GM19099 (cell line): Measurements from ENCODE around the gene VSIR.

Source experiments
- POLR2A ChIP-seq: IDR thresholded peaks from 3 replicates; pipeline ENCODE4 v1.6.1; 2011; ENCODE audit warnings: low read depth; ENCODE audit not compliant: insufficient read length; ENCODE audit errors: extremely low read depth

VSIR gene

GRCh38 chr10:71715026-71715425 lies 58.3 kb downstream of the VSIR start:
- TF ChIP-seq POLR2A = no peak

GRCh38 chr10:71714592-71714991 lies 58.7 kb downstream of the VSIR start:
- no peak for TF ChIP-seq POLR2A

DNA sequence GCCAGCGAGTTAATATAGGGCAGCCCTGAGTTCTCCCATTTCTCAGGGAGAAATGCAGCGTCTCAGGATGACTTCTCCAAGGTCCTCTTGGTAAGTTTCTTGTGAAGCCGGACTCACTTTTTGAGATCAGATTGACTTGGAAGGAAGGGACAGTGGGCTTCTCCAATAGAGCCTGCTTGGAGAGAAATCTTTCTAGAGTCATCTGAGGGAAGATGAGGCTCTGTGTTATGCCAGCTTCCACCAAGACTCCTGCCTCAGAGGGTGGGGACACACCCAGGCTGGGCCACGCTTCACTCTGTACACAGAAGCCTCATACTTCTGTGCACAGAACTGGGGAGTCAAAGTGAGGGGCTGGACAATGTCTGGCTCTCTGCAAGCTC lies 59.3 kb downstream of the VSIR start:
- no peak for TF ChIP-seq POLR2A

- no peak for TF ChIP-seq POLR2A
Observed at GRCh38 chr10:71713135-71714030, 59.9 kb downstream of the VSIR start.

DNA sequence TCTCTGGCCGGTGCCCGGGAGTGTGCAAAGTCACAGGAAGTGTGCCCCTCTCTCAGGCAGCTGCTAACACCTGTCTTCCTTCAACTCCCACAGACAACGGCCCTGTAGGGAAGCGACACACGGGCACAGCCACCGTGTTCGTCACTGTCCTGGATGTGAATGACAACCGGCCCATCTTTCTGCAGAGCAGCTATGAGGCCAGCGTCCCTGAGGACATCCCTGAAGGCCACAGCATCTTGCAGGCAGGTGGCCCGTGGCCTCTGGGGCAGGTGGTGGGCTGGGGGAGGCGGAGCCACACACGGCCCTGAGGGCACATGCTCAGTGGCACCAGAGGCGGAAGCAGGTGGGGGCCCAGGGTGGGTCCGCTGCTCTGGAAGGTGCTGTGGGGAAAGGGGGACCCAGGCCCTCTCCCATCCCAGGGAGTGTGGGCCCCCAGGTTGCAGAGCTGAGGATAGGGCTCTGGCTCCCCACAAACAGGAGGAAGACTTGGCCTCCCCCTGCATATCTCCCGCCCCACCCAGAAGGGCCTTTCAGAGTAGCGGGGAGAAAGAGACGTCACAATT lies 60.7 kb downstream of the VSIR start:
- TF ChIP-seq POLR2A = no peak

DNA sequence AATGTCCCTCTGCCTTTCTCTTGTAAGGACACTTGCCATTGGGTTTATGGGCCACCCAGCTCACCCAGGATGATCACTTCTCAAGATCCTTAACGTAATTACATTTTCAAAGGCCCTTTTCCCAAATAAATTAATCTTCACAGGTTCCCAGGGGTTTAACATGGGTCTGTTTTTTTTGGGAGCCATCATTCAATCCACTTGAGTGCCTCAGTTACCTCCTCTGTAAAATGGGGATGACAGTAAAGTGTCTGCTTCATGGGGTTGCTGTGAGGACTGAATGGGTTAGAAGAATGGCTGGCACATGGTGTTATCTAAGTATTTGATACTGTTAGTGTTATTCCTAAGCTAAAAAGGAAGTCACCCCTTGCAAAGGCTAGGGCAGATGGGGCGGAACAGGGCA lies 61.1 kb downstream of the VSIR start:
- TF ChIP-seq POLR2A = no peak

DNA sequence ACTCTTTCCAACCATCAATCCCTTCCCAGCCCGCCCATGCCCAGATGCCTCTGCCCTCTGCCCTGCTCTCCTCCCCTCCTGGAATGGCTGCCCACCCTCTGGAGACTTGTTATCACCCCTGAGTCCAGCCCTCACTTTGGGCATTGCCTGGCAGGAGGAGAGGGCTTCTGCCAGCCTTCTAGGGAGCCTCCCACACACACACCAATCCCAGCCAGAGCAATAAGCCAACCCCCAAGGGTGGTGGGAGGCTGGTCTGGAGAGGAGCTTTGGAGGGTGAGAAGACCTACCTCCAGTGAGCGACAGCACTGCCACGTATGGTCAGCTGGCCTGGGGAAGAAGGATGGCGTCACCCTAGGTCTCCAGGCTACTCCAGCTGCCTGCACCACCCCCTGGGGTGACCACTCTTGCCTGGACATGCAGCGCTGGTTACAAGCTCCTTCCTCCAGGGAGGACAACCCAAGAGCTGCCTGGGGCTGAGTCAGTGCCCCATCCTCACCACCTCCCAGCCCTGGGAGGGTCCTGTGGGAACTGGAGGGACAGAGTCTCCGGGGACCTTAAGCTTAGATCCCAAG lies 62.2 kb downstream of the VSIR start:
- TF ChIP-seq POLR2A = no peak

DNA sequence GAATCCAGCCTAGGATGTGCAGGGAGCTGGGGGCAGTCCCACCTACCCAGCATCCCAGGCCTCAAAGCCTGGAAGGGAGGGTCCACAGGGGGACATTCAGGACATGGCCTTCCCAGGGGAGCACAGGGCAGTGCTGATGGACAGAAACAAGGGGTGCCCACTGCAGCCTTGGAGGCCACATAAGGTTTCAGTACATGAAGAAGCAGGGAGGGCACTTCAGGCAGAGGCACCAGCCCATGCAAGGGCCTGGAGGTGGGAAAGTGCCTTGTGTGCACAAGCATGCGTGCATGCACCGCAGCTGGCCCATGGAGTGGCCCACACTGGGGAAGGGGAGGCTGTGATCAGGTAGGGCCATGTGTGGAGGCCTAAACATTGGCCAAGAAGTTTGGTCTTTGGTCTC lies 62.8 kb downstream of the VSIR start:
- no peak for TF ChIP-seq POLR2A

DNA sequence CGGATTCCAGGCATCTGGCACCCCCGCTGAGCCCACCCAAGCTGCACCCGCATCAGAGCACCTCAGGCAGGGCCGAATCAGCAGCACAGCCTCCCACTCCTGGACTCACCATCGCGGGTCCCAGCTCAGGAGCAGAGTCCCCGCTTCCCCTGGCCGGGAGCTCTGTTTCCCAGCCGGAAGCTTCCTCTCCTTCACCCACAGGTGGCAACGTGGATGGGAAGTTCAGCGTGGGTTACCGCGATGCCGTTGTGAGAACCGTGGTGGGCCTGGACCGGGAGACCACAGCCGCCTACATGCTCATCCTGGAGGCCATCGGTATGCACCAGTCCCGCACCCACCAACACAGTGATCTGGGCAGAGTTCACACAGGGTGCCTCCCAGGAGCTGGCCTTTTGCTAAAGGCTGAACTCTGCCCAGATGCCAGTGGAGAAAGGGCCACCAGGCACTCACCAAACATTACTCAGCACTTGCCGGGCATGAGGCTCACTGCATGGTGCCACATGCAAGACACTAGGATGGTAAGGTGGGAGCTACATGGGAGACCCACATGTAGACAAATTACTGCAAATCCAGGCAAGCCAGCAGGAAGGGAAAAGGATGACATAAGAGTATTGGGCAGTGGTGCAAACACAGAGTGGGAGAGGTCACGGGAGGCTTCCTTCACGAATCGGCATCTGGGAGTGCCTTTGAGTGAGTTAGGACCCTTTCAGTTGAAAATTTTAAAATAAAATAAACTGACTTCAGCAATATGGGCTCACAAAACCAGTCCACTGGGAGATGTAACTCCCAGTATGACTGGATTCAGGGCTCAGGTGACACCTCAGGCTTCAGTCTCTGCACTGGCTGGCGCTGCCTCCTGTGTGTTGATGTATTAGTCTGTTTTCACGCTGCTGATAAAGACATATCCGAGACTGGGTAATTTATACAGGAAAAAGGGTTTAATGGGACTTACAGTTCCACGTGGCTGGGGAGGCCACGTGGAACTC lies 64.1 kb downstream of the VSIR start:
- TF ChIP-seq POLR2A = no peak

DNA sequence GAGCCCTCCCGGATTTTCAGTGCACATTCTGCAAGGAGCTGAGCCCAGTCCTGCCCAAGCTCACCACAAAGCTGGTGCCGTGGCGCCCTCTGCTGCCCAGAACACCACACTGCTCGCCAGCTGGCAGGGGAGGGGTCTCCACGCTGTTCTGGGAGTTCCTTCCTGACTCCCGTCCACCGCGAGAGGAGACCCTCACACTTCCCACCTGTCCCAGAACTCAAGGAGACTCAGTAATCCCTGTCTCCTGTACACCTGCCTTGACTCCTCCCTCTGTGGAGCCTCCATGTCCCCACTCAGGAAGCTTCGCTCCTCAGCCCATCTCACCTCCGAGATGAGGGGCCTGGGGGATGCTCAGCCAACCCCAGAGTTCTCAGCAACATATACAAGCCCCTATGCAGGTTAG lies 65.0 kb downstream of the VSIR start:
- no peak for TF ChIP-seq POLR2A

- TF ChIP-seq POLR2A = no peak
Observed at GRCh38 chr10:71707240-71707789, 66.0 kb downstream of the VSIR start.

- TF ChIP-seq POLR2A = no peak
Observed at GRCh38 chr10:71706216-71707121, 66.9 kb downstream of the VSIR start.

DNA sequence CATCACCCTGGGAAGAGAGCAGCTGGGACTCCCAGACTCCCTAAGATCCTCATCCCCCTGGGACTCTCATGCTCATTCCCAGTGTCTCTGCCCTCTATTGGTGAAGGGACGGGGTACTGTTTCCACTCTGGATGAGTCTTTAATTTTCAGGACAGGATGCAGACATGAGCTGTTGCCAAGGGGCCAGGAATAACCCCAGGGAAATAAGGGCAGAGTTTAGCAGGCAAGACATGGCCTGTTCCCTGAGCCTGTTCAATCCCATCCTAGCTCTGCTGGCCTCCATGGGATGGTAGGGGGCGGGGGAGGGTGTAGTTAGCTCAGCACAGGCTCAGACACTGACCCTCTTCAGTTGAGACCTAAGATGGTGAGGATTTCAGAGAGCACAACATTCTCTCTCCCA lies 67.7 kb downstream of the VSIR start:
- TF ChIP-seq POLR2A = no peak

DNA sequence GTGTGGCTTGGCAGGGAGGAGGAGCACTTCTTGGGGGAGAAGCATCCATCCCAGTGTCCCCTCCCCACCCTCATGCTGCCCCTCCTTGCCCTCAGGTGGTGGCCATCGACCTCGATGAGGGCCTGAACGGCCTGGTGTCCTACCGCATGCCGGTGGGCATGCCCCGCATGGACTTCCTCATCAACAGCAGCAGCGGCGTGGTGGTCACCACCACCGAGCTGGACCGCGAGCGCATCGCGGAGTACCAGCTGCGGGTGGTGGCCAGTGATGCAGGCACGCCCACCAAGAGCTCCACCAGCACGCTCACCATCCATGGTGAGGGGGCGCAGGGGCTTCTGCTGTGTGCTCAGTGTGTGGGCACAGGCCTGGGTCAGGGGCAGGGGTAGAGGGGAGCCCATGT lies 68.5 kb downstream of the VSIR start:
- no peak for TF ChIP-seq POLR2A
